ENCODE data around the gene ASZ1.
"Not testable (repeated sequence)": the region's sequence is repeated elsewhere in the genome, so short reads cannot be mapped to it uniquely, and the experiment has no call there.

ASZ1 gene, protein sequence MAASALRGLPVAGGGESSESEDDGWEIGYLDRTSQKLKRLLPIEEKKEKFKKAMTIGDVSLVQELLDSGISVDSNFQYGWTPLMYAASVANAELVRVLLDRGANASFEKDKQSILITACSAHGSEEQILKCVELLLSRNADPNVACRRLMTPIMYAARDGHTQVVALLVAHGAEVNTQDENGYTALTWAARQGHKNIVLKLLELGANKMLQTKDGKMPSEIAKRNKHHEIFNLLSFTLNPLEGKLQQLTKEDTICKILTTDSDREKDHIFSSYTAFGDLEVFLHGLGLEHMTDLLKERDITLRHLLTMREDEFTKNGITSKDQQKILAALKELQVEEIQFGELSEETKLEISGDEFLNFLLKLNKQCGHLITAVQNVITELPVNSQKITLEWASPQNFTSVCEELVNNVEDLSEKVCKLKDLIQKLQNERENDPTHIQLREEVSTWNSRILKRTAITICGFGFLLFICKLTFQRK

DNA sequence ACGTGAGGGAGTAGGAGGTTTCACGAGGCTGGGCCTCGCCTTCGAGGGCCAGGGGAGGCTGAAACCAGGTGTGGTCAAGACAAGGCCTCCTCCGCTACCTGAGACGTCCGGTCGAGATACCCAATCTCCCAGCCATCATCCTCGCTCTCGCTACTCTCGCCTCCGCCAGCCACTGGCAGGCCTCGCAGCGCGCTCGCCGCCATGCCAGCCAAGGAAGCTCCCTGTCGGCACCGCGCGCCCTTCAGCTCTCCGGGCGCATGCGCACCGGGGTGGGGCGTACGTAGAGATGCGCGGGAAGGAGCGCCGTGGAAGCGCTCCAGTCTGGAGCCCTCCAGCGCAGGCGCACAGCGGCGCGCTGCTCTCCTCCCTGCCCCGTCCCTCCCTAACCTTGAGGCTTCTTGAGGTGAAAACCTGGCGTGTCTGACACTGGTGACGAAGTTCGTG lies at the start of gene ASZ1:
Gene ASZ1, minus strand, starts transcription at position 236 of the 444 bp plus-strand sequence. Its CDS starts 33 bp downstream, at position 203.
- DNase-seq (ENCODE audit: low read depth): no peak

DNA sequence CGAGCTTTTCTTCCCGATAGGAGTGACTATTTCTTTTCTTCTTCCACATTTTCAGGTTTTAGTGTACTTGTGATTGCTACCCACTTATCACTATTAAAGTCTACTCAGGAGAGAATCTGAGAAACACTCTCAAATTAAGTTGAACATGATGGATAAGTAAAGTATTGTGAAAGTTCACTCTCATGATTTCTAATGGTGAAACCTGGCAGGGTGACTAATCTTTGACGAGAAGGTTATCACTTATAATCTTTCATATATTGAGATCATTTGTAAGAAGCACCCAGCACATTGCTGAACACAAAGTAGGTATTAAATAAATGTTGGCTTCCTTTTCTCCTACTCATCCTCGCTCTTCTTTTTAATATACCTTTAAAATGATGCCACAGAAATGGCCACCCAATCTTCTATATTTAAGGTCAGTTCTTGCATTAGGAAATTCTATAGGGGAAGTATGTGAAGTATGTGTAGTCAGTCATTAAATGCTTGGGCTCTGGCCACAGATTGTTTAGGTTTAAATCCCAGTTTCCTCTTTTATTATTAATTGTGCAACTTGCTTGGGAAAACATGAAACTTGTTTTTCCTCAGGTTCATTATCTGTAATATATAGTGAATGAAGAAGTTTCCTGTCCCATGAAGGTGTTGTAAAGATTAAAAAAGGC lies 49.4 kb upstream of the ASZ1 start:
- no peak for DNase-seq (ENCODE audit: low read depth)

DNA sequence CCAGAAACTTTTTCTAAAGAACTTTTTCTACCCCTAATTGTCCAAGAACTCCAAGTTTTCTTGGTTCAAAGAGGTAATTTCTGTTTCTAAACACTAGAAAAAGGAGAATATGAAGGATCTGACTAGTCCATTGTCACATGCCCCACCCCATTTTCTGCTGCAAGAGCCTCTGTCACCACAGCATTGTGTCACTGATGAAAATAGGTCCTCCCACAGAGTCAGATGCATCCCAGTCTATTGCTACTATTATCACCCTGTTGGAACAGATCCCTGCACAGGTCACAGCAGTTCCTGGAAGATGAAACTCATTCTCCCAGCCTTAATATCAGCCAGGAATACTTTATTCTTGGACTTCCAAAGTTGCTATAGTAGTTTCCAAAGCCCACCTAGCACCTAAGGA lies 45.0 kb upstream of the ASZ1 start:
- no peak for DNase-seq (ENCODE audit: low read depth)

DNA sequence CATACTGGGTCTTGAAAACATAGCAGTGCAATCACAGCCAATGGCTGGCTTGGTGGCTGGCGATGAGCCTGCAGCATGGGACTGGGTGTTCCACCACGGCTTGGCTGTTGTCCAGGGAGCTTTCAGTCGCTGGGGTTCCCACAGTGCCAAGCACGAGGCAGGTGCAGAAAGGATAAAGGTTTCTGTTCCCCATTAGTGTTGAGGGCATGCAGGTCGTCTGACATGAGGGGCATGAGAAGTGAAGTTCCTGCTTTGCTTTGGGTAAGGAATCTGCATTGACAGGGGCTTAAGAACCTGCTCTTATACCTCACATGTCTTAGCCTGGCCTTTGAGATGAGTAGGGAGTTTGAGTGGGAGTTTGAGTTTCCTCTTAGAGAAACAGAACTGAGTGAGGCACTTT lies 43.5 kb upstream of the ASZ1 start:
- no peak for DNase-seq (ENCODE audit: low read depth)

DNA sequence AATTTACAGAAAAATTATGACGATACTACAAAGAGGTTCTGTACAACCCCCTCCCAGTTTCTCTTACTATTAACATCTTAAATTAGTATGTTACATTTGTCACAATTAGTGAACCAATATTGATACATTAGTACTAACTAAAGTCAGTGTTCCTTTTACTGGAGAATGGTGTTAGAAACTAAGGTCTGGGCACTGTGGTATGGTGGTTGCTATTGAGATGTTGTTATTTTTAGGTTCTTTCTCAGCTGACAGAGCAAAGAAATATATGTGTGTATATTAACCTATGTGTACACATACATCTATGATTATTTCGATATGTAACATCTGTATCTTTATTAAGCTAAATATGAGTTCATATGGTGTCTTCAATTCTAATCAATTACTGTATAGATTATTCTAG lies 40.9 kb upstream of the ASZ1 start:
- no peak for DNase-seq (ENCODE audit: low read depth)

DNA sequence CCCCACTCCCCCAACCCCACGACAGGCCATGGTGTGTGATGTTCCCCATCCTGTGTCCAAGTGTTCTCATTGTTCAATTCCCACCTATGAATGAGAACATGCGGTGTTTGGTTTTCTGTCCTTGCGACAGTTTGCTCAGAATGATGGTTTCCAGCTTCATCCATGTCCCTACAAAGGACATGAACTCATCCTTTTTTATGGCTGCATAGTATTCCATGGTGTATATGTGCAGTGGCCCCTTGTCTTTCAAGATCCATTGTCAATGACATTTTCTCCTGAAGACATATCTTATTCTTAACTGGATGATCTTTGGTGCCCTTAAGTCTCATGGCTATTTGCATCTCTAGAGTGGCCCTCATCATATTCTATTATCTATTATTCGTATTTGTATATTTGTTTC lies 33.5 kb upstream of the ASZ1 start:
- not testable (repeated sequence) for DNase-seq (ENCODE audit: low read depth)

DNA sequence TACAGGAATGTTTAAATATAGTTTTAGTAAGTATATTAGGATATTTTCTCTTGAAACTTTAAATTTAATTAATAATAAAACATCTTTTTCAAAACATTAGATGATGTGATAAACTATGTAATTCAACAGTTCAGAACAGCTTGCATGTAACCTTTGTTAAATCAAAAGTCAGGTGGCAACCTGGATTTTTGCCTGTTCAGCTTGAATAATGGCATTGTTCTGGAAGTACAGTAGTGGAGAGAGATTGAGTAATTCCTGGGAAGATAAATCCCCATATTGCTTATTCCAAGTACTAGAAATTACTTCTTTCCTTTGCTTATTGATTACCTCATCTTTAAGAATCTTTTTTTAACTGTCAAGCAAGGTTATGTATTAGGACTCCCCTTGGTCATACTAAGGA lies 32.4 kb upstream of the ASZ1 start:
- no peak for DNase-seq (ENCODE audit: low read depth)

DNA sequence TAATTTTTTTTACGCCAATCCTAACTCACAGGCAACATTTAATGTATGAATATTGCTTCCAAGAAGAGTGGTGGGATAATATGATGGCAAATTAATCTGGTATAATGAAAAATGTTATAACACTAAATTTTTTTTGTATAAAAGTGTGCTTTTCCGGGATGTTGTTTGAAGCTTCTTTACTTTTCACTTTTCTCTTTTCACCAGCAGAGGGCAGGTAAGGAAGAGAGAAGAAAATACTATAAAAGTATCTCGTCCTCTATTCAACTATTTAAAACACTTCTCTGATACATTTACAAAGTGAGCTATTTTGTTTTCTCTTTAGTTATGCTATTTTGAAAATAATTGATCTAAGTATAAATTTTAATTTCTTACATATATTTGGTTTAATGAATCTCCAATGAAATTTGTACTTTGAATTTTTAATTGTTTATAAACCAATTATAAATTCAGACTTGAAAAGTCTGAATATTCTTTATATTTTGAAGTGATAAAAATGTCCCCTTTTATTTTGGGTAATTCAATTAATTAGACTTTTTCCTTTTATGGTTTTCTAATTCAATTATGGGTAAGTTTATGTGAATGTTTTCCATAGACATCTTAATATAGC lies 31.8 kb upstream of the ASZ1 start:
- no peak for DNase-seq (ENCODE audit: low read depth)

DNA sequence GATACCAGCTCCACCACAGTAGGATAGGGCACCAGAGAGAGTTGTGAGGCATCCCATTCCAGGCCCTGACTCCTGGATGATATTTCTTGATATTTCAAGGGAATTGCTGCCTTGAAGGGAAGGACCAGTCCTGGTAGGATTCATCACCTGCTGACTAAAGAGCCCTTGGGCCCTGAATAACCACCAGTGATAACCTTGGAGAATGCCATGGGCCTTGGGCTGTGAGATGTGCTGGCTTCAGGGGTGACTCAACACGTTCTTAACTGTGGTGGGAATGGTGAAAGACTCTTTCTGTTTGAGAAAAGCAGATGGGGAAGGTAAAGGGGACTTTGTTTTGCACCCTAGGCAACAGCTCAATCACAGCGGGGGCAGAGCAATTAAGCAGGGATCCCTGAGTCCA lies 21.4 kb upstream of the ASZ1 start:
- DNase-seq (ENCODE audit: low read depth): no peak

DNA sequence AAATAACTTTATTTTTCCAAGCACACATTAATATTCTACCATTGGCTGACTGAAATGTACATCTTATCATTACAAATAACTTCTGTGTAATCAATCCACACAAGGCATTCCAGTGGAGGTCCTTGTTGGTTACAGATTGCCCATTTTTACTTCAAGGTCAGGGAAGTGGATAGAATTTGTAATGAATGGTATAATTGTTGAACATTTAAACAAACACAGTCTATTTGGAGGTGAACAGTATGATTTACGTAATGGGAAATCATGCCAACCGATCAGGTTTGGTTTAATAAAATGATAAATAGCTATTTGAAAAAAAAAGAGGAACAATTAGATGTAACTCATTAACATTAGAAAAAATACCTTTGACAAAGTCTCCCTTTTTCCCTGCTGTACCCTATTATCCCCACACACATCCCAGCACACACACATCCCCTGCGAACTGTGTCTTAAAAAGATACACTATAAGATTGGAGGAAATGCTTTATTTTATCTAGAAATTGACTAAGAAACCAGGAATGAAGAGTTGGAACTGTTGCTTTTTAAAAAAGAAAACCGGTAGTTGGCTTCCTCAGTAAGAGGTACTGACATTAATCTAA lies 19.0 kb upstream of the ASZ1 start:
- no peak for DNase-seq (ENCODE audit: low read depth)

DNA sequence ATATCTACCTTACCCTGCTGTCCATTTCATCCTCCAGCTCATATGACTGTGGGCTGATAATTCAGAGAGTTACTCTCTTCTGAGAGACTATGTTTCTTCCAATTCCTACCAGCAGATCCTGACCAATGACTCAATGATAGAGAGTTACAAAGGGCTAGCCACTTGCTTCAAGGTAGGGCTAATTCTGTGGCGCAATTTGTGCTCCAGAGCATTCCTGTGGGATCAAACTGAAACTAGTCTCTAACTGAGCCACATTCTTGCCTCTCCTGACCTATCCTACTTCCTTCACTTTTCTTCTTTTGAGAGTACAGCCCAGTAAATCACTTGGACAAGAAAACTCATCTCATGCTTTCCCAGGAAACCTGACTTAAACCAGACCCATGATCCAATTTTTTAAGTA lies 17.9 kb upstream of the ASZ1 start:
- no peak for DNase-seq (ENCODE audit: low read depth)

DNA sequence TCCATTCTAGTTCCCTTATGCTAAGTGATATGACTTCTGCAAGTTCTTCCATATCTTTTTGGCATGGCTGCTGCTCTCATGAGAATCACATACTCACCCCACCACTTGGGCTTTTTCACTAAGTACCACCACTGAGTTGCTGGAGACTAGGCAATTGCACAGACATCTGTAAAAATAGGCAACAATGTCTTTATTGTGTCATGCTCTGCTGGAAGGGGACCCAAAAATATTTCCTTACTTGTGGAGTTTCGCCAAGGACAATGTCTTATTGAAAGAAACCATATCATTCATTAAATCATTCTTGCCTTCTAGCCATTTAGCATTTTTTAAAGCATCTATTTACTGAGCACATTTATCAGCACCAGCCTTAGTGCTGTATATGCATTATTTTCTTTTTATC lies 17.4 kb upstream of the ASZ1 start:
- DNase-seq (ENCODE audit: low read depth): no peak

DNA sequence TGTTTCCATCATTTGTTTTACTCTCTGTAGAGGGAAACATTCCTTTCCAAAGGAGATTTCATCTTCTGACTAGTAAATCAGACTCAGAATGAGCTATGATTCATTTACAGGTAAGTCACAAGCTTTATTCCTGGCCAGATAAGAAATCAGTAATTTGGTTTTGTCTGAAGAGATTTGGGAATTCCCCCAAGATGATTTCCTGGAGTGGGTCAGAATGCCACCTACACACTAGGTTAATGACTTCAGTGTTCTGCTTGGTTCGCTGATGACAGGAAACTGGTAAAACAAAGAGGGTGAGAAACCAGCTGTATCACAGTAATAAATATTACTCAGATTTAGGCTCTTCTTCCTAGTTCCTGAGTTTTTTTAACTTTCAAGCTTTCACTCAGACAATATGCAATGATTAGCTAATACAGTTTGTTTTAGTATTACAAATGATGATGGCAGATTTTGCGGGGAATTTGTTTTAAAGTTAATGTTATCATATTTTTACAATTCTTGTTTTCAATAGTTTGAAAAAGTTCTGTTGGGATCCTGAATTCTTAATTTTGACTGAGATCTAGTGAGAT lies 8.3 kb upstream of the ASZ1 start:
- no peak for DNase-seq (ENCODE audit: low read depth)

DNA sequence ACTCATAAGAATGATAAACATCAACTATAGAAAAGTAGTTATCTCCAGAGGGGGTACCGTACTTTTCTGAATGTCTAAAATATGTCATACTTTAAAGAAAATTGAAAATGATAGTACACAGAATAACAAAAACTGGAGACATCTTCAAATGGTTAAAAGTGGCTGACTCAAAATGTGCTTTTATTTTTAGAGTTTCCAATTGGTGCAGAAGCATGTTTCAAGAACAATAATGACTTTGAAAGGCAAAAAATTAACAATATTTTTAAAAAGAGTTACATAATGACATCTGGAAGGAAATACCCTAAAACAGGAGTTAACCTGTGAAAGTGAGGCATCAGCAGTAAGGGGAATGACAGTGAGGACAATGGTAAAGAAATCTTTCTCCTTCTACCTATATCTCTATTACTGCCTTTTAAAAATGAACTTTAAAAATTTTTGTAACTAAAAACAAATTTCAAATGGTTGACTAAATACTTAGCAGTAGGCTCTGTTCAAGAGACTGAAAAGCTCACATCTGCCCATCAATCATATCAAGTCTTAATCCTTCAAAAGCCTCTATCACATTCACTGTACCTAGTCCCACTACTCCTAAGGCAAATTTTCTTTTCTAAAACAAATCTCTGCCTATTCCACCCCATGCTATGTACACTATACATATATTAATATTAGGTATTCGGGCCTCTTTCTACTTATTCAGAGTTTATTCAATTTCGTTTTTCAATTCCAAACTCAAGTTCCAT lies 3.0 kb downstream of the ASZ1 start:
- DNase-seq (ENCODE audit: low read depth): no peak

DNA sequence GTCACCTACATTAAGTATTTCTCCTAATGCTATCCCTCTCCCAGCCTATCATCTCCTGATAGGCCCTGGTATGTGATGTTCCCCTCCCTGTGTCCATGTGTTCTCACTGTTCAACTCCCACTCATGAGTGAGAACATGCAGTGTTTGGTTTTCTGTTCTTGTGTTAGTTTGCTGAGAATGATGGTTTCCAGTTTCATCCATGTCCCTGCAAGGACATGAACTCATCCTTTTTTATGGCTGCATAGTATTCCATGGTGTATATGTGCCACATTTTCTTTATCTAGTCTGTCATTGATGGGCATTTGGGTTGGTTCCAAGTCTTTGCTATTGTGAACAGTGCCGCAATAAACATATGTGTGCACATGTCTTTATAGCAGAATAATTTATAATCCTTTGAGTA lies 12.7 kb downstream of the ASZ1 start:
- DNase-seq (ENCODE audit: low read depth): not testable (repeated sequence)

DNA sequence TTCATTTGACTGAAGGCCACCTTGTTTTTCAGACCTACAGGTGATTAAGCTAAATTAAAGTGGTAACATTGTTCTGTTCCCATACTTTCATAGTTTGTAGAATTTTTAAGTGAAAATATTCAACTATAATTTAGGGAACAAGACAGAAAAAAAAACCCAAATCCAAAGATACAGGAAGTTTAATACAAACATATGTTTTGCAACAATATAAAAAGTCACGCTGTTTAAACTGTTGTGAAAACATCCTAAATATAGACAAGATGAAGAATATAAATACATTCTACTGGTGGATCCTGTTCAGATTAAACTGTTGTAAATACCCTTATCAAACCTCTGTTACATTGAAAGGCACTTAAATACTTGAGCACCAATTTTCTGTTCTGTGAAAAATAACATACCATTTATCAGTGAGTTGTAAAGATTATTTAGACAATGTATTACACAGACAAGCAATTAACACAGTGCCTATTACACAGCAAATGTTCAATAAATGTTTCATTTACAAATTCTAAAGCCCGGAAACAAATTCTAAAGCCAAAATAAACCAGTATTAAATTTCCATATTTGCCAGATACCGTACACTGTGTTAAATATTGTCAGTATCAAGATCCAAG lies 14.2 kb downstream of the ASZ1 start:
- no peak for DNase-seq (ENCODE audit: low read depth)

DNA sequence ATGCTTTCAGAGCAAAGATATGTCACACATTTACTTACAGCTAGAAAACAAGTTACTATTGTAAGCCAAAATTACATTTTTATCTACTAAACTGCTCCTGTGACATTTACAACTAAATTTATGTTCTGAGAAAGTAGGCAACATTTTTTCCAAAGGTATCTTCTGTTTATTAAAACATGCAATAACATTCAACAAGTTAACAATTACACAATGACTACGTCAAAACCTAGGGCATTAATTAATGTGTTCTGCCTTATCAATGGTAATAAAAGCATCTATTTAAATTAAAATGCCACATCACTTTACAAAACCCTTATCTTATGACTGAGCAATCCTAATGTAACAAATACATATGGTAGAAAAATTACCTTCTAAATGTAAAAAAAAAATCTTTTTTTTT lies 14.9 kb downstream of the ASZ1 start:
- no peak for DNase-seq (ENCODE audit: low read depth)

DNA sequence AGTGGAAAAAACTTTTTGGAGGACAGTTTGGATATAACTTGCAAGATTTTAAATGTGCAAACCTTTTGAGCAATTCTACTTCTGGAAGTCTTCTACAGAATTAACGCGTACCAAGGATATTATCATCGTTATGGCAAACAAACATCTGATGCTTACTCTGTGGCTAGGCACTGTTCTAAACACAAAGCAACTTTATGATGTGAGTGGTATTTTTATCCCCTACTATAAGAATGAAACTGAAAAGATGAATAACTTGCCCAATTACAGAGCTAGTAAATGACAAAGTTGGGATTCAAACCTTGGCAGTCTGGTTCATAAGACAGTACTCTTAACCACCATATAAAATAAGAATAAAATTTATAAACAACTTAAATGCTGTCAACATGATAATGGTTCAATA lies 15.8 kb downstream of the ASZ1 start:
- DNase-seq (ENCODE audit: low read depth): no peak

DNA sequence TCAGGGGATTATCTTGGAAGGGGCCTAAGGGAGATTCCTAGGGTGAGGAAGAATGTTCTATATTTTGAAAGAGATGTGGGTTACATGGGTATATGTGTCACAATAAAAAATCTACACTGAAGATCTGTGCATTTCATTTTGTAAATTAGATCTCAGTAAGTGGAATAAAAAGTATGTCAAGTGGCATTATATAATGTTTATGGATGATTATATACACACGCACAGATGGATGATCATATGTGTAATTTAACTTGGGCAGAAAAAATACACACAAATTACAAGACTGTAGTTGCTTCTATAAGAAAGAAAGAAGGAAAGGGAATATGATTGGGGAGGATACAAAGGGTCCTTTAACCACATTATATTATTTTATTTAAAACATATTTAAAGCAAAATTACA lies 18.5 kb downstream of the ASZ1 start:
- DNase-seq (ENCODE audit: low read depth): no peak

DNA sequence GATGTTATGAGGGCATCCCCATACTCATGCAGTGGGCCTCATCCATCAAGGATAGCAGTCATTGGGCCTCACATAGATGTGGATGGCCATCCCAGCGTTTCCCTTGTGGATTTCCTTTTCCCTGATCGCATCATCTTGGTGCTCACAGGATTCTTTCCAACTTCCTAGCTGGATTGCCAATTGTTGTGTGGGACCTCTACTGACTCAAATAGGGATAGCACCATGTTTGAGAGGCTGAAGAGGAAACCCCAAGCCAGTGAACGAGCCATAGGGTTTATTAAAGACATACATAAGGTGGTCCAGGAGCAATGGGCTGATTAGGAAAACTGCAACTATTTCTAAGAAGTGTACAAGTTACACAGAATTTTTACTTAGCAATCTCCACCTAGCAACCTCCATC lies 21.8 kb downstream of the ASZ1 start:
- no peak for DNase-seq (ENCODE audit: low read depth)

DNA sequence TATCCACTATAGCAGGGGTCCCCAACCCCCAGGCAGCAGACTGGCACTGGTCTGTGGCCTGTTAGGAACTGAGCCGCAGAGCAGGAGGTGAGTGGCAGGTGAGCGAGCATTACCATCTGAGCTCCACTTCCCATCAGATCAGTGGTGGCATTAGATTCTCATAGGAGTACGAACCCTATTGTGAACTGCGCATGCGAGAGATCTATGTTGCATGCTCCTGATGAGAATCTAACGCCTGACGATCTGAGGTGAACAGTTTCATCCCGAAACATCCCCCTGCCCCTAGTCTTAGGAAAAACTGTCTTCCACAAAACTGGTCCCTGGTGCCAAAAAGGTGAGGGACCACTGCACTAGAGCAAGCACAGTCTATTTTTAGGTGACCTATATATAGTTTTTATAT lies 23.6 kb downstream of the ASZ1 start:
- DNase-seq (ENCODE audit: low read depth): no peak
